Stimulated activated CD8-positive, alpha-beta memory T cell treated with anti-CD3 and anti-CD28 coated beads, Interleukin-2, amount 100 ng/mL, for 48 hours (primary cell): ENCODE results near the gene IDUA.
"Not testable (repeated sequence)": the region's sequence is repeated elsewhere in the genome, so short reads cannot be mapped to it uniquely, and the experiment has no call there.

Experiments used
- DNase-seq, 2 donors: peaks; one replicate each; pipeline ENCODE4 v3.0.0-alpha.2; 2020; ENCODE audit warnings: low read depth in 2 of 2

Gene IDUA

DNA sequence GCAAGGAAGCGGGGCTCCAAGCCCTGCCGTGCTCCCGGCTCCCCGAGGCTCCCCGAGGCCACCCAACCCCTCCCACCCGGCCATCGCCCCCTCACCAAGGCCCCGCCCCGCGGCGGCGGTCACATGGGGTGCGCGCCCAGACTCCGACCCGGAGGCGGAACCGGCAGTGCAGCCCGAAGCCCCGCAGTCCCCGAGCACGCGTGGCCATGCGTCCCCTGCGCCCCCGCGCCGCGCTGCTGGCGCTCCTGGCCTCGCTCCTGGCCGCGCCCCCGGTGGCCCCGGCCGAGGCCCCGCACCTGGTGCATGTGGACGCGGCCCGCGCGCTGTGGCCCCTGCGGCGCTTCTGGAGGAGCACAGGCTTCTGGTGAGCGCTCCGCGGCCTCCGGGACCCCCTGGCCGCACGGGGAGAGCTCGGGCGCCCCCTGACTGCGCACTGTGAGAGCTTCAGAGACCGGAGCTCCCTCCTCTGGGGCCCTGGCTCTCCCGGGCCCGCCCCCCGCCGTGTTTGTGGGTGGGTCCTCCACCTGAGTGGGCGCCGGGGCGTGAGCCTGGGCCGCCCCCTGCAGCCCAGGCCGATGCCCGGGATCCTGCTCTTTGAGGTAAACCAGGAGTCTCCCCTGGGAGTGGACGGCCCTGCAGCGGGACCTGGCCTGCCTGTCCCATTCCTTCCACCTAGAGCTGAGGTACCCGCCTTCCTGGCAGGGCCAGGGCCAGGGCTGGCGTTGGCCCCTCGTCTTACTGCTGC lies at the start of gene IDUA:
IDUA (plus strand) TSS at position 166 of the 745 bp plus-strand sequence; CDS start at position 207, 41 bp downstream.
- peak; percentile 78 to 85 for DNase-seq

- DNase-seq = not testable (repeated sequence)
Measured at GRCh38 chr4:939508-939907, 47.3 kb upstream of the IDUA start.

- DNase-seq = no peak
Measured at GRCh38 chr4:945274-946102, 41.4 kb upstream of the IDUA start.

DNA sequence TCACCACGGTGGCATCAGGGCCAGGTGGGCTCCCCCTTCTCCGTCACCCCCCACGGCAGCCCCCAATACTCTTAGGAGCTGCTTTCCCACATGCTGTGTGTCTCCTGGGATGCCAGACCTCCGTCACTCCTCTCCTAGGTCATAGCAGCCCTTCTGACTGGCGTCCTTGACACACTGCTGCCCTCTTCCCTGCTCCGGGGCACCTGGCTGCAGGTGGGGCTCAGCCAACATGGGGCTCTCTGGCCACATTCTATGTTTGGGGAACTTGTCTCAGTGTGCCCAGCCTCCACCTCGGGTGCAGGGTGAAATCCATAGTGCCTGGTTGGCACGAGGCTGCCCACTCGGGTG lies 40.8 kb upstream of the IDUA start:
- no peak for DNase-seq

DNA sequence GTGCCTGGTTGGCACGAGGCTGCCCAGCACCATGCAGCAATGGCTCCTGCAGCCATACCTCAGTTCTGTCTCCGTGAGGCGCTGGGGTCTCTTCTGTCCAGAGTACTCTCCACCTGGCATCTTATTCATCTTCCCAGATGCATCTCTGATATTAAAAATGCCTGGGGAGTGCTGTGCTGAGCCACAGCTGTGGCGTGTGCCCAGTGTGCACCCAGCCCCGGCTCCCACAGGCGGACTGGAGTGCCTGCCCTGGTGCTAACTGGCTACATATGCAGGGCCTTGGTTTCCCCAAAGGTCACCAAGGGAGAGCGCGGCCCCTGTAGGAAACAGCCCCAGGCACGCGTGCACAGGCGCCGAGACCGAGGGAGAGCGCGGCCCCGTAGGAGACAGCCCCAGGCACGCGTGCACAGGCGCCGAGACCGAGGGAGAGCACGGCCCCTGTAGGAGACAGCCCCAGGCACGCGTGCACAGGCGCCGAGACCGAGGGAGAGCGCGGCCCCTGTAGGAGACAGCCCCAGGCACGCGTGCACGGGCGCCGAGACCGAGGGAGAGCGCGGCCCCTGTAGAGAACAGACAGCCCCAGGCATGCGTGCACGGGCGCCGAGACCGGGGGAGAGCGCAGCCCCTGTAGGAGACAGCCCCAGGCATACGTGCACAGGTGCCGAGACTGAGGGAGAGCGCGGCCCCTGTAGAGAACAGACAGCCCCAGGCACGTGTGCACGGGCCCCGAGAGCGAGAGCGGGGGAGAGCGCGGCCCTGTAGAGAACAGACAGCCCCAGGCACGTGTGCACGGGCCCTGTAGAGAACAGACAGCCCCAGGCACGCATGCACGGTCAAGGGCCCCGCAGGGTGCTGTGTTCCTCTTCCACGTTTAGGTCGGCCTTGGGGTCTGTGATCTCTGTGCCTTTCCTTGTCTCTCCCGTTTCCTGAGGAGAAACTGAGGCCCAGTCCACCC lies 40.0 kb upstream of the IDUA start:
- no peak for DNase-seq

DNA sequence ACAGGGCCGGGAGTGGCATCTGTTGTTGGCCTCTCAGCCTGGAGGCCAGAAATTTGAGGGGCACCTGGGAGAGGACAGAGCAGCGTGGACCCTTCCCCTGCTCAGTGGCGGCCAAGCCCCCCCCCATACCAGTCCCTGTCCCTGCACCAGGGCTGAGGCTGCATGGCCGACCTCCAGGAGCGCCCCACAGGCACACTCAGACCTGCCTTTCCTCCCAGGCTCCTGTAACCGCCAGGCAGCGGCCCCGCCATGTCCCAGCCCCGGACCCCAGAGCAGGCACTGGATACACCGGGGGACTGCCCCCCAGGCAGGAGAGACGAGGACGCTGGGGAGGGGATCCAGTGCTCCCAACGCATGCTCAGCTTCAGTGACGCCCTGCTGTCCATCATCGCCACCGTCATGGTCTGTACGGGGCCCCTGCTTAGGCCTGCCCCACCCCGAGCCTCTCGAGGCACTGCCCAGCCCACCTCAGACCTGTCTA lies 39.3 kb upstream of the IDUA start:
- no peak for DNase-seq

DNA sequence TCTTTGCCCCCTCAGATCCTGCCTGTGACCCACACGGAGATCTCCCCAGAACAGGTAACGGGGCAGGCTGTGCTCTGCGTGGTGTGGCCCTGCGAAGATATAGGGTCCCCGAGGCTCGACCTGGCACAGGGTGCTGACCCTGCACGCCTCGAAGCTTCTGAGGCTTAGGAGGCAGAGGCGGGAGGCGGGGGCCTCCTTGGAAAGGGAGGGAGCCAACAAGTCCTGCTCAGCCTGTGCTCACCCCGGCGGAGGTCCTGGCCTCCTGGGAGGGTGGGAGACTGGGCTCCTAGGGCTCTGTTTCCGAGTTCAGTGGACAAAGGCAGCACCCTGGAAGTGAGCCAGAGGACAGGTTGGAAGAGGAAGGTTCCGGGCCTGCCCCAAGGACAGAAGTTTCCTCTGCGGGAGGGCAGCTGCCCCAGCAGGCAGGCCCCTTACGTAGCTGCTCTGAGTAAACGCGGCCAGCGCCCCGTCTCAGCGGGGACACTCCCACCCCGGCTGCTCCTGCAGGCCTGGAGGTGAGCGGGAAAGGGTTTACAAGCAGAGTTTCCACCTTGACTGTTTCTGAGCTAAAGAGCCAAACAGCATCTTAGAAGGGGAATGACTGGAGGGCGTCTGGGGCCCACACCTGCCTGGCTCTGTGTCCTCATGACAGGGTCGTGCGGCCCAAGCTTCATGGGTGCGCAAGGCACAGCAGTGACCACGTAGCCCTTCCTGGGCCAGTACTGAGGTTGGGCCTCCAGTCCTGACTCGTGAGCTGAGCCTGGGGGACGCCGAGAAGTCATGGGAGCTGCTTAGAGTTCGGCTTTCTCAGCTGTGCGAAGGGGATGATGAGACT lies 38.5 kb upstream of the IDUA start:
- DNase-seq = no peak

GRCh38 chr4:948936-949300 lies 37.9 kb upstream of the IDUA start:
- no peak for DNase-seq

DNA sequence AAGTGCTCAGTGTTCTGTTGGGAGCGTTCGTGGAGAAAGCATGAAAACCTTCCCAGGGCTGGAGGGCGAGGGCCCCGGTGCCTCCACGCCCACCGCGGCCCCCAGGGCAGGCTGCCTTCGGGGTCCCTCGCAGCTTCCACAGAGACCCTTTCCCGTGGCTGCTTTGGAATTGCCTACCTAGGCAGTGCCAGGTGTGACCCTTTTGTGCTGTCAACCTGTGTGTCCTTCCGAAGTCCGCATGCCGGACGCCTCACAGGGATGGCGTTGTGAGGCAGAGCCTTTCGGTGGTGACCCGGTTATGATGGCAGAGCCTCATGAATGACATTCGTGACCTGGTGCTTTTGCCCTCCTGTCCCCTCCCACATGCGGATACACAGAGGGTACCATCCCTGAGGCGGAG lies 37.2 kb upstream of the IDUA start:
- DNase-seq = no peak

GRCh38 chr4:950136-951020 lies 36.5 kb upstream of the IDUA start:
- DNase-seq = no peak

DNA sequence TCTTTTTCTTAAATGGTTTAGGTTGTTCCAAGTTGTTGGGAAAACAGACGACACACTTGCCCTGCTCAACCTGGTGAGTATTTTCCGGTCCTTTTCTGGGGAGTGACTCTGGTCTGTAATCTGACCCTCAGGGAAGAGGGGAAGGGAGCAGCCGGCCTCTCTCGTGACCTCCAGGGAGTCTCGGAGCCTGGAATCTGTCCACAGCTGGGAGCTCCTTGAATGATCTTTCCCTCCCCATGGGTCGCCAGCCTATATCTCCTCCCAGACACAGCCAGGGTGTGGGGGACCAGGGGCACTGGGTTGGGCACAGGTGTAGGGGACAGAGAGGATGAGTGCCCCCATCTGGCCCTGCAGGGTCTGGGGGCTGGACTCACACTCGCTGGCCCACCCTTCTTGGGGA lies 35.7 kb upstream of the IDUA start:
- no peak for DNase-seq

GRCh38 chr4:951594-952468 lies 35.0 kb upstream of the IDUA start:
- no peak for DNase-seq

DNA sequence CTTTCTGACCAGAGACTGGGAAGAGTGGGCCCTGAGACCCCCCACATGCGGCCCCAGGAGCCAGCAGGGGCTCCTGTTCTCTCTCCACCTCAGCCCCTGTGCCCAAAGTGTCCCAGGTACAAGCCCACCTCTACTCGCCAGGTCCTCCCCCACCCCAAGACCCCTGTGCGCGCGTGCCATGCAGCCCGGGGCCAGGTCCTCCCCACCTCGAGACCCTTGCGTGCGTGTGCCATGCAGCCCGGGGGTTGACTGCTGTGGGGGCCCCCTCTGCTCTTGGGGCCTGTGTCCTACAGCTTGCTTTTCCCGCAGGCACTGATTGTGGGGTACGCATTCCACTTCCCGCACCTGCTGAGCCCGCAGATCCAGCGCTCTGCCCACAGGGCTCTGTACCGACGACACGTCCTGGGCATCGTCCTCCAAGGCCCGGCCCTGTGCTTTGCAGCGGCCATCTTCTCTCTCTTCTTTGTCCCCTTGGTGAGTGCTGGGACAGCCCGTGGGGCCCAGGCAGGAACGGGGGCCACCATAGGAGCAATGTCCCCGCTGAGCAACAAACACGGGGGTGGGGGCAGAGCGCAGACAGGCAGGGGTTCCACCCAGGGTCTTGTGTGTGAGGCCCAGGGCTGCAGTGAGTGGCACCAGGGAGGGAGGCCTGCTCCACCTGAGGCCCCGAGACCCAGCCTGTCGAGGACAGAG lies 33.8 kb upstream of the IDUA start:
- no peak for DNase-seq

GRCh38 chr4:953574-953915 lies 33.3 kb upstream of the IDUA start:
- no peak for DNase-seq

DNA sequence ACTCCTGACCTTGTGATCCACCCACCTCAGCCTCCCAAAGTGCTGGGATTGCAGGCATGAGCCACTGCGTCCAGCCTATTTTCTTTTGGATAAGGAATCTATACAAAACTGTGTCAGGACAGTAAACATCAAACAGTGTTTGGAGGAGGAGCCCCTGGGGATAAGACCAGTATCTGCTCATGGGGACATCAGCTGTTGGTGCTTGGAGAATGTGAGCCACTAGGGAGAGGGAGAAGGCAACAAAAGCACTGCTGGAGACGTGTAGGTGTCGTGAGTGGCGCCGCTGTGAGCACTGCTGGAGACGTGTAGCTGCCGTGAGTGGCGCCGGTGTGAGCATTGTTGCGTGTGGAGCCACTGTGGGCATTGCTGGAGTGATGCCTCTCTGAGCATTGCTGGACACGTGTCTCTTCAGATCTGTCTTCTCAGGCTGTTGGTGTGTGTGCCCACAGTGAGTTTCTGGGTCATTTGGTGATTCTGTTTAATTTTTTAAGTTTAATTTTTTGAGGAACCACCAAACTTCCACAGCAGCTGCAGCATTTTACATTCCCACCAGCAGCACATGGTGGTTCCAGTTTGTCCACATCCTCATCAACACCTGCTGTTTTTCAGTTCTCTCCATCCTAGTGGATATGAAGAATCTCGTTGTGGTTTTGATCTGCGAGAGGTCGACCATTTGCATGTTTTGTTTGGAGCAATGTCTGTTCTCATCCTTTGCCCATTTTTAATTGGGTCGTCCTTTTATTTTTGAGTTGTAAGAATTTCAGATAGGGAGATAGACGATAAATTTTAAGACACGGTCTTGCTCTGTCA lies 32.4 kb upstream of the IDUA start:
- no peak for DNase-seq

DNA sequence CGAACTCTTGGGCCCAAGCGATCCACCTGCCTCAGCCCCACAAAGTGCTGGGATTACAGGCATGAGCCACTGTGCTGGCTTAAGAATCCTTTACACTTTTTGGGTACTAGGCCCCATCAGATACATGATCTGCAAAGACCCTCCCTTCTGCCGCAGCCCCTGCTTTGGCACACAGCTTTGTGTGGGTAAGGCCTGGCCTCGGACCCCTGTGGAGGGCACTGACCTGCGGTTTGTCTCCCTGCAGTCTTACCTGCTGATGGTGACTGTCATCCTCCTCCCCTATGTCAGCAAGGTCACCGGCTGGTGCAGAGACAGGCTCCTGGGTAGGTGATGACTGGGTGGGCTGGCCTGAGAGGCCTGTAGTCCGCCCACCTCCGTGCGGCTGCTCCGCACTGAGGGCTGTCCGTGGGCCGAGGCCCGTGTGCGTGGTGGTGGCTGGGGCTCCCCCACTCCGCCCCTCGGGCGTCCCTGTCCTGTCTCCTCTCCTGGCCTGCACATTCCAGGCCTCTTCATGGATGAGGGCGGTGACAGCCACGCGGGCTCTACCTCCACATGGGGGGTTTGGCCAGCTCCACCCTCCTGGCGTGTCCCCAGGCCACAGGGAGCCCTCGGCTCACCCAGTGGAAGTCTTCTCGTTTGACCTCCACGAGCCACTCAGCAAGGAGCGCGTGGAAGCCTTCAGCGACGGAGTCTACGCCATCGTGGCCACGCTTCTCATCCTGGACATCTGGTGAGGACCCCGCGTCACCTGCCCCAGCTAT lies 31.5 kb upstream of the IDUA start:
- no peak for DNase-seq

GRCh38 chr4:955931-956381 lies 30.9 kb upstream of the IDUA start:
- DNase-seq = no peak
